ENCODE measurements around the gene SDCBP2.

DNA sequence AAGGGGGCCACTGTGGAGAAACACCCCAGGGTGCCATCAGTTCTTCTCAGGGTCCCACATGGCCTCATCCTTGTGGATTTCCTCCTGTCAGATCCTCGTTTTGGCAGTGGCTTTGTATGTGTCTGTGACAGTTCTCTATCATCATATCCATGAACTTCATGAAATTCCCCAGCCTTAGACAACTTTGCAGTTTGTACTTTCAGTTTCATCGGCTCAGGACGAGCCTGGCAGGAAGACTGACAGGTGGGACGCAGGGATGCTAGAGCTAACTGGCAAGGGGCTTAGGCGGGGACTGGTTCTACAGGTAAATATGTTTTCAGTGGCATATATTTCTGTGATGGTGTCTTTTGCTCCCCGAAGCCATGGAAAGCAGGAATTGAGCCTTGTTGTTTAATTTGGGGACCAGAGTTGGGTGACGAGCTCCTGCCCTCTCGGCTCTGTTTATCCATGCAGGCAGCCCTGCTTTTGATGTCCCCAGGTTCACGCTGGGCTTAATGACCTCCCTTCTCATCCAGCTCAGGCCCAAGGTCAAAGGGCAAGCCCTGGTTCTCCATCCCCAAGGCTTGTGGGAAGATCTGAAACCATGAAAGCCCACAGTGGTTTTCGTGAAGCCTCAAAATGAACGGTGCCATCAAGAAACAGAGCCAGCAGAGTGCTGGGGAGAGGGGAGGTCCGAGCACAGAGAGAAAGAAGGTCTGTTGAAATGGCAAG, 11.2 kb downstream of the SDCBP2 start:
- TF ChIP-seq, protein P1, sequence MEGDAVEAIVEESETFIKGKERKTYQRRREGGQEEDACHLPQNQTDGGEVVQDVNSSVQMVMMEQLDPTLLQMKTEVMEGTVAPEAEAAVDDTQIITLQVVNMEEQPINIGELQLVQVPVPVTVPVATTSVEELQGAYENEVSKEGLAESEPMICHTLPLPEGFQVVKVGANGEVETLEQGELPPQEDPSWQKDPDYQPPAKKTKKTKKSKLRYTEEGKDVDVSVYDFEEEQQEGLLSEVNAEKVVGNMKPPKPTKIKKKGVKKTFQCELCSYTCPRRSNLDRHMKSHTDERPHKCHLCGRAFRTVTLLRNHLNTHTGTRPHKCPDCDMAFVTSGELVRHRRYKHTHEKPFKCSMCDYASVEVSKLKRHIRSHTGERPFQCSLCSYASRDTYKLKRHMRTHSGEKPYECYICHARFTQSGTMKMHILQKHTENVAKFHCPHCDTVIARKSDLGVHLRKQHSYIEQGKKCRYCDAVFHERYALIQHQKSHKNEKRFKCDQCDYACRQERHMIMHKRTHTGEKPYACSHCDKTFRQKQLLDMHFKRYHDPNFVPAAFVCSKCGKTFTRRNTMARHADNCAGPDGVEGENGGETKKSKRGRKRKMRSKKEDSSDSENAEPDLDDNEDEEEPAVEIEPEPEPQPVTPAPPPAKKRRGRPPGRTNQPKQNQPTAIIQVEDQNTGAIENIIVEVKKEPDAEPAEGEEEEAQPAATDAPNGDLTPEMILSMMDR (IDR thresholded peaks at IDR 0.05): no peak
- TF ChIP-seq, protein P2, sequence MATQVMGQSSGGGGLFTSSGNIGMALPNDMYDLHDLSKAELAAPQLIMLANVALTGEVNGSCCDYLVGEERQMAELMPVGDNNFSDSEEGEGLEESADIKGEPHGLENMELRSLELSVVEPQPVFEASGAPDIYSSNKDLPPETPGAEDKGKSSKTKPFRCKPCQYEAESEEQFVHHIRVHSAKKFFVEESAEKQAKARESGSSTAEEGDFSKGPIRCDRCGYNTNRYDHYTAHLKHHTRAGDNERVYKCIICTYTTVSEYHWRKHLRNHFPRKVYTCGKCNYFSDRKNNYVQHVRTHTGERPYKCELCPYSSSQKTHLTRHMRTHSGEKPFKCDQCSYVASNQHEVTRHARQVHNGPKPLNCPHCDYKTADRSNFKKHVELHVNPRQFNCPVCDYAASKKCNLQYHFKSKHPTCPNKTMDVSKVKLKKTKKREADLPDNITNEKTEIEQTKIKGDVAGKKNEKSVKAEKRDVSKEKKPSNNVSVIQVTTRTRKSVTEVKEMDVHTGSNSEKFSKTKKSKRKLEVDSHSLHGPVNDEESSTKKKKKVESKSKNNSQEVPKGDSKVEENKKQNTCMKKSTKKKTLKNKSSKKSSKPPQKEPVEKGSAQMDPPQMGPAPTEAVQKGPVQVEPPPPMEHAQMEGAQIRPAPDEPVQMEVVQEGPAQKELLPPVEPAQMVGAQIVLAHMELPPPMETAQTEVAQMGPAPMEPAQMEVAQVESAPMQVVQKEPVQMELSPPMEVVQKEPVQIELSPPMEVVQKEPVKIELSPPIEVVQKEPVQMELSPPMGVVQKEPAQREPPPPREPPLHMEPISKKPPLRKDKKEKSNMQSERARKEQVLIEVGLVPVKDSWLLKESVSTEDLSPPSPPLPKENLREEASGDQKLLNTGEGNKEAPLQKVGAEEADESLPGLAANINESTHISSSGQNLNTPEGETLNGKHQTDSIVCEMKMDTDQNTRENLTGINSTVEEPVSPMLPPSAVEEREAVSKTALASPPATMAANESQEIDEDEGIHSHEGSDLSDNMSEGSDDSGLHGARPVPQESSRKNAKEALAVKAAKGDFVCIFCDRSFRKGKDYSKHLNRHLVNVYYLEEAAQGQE (IDR thresholded peaks at IDR 0.05): no peak
